Measurements from ENCODE around the gene SKI. TPM values are rescaled to one million over a fixed set of nuclear protein-coding genes. Genes with fewer than 3 reads are reported as not detected.

The SKI gene
- total and polyA plus RNA-seq, 9 of the 15 experiments (the other 6 are each of a cell fraction or from before 2014, with no cell fraction given) = 0.10 to 60.5 (median 4.6) TPM

DNA sequence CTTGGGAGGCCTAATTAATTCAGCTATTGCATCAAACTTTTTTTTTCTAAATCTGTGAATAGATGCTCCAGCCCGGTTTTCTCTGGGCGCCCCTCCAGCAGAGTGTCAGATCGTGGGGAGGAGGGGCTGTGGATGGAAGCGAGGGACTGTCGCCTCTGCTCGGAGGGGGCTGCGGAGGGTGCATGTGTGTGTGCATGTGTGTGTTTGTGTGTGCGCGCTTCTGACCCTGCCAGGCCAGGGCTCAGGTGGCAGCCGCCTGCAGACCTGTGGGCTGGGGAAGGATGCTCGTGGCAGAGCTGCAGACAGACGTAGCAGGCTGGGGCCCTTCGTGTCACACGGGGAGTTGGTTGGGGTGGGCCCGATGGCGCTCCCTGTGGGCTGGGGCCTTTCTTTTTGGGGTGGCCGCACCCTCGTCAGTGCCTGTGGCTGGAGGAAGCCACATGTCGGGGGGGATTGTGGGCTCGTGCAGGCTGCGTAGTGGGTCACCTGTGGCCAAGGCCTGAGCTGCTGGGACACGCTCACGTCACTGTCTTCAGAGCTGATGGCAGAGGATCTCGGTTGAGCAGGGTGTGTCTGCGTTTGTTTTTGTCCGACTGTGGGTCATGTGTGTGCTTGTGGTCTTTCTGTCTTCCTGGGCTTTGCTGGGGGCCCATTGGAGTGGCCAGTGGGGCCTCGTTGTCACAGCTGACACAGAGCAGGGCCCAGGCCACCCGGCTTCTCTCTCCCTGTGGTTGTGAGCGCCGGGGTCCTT lies 2.8 kb downstream of the SKI start (continued):
- TF ChIP-seq MAZ (CRISPR knock-in tag; conservative IDR thresholded peaks at IDR 0.05 in 1 of 2, IDR thresholded peaks at IDR 0.05 in 1 of 2) (0 out of 4 replicates have a peak, but pooled peaks have one; percentile 16 to 29), ZNF354B (CRISPR knock-in tag; IDR thresholded peaks at IDR 0.05) (no peak), CREBBP (IDR thresholded peaks at IDR 0.05; ENCODE audit: low read depth, low read length) (no peak), NR1H2 (CRISPR knock-in tag; IDR thresholded peaks at IDR 0.05) (no peak), MAFG (tag; conservative IDR thresholded peaks at IDR 0.05) (no peak), CREB1 (IDR thresholded peaks at IDR 0.05) (peak; percentile 37; the same call in 1 of the 2 replicates), CREB1 (CRISPR knock-in tag; IDR thresholded peaks at IDR 0.05) (0 out of 2 replicates have a peak, but pooled peaks have one; percentile 37), CXXC5 (CRISPR knock-in tag; IDR thresholded peaks at IDR 0.05) (peak; percentile 23), TCF3 (CRISPR knock-in tag; IDR thresholded peaks at IDR 0.05) (peak; percentile 5; the same call in 1 of the 2 replicates)
- TF ChIP-seq, protein P1, sequence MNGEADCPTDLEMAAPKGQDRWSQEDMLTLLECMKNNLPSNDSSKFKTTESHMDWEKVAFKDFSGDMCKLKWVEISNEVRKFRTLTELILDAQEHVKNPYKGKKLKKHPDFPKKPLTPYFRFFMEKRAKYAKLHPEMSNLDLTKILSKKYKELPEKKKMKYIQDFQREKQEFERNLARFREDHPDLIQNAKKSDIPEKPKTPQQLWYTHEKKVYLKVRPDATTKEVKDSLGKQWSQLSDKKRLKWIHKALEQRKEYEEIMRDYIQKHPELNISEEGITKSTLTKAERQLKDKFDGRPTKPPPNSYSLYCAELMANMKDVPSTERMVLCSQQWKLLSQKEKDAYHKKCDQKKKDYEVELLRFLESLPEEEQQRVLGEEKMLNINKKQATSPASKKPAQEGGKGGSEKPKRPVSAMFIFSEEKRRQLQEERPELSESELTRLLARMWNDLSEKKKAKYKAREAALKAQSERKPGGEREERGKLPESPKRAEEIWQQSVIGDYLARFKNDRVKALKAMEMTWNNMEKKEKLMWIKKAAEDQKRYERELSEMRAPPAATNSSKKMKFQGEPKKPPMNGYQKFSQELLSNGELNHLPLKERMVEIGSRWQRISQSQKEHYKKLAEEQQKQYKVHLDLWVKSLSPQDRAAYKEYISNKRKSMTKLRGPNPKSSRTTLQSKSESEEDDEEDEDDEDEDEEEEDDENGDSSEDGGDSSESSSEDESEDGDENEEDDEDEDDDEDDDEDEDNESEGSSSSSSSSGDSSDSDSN (IDR thresholded peaks at IDR 0.05; ENCODE audit: borderline replicate concordance in 1 of 2, low read depth in 2 of 2, low read length in 2 of 2) = peak in 1 of 2 experiments; percentile 75; a peak in 3 of 4 replicates
- TF ChIP-seq, protein P2, sequence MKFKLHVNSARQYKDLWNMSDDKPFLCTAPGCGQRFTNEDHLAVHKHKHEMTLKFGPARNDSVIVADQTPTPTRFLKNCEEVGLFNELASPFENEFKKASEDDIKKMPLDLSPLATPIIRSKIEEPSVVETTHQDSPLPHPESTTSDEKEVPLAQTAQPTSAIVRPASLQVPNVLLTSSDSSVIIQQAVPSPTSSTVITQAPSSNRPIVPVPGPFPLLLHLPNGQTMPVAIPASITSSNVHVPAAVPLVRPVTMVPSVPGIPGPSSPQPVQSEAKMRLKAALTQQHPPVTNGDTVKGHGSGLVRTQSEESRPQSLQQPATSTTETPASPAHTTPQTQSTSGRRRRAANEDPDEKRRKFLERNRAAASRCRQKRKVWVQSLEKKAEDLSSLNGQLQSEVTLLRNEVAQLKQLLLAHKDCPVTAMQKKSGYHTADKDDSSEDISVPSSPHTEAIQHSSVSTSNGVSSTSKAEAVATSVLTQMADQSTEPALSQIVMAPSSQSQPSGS (CRISPR knock-in tag; IDR thresholded peaks at IDR 0.05) = no peak
- TF ChIP-seq, protein P3, sequence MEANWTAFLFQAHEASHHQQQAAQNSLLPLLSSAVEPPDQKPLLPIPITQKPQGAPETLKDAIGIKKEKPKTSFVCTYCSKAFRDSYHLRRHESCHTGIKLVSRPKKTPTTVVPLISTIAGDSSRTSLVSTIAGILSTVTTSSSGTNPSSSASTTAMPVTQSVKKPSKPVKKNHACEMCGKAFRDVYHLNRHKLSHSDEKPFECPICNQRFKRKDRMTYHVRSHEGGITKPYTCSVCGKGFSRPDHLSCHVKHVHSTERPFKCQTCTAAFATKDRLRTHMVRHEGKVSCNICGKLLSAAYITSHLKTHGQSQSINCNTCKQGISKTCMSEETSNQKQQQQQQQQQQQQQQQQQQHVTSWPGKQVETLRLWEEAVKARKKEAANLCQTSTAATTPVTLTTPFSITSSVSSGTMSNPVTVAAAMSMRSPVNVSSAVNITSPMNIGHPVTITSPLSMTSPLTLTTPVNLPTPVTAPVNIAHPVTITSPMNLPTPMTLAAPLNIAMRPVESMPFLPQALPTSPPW (CRISPR knock-in tag; IDR thresholded peaks at IDR 0.05) = peak; percentile 47
- TF ChIP-seq, protein P4, sequence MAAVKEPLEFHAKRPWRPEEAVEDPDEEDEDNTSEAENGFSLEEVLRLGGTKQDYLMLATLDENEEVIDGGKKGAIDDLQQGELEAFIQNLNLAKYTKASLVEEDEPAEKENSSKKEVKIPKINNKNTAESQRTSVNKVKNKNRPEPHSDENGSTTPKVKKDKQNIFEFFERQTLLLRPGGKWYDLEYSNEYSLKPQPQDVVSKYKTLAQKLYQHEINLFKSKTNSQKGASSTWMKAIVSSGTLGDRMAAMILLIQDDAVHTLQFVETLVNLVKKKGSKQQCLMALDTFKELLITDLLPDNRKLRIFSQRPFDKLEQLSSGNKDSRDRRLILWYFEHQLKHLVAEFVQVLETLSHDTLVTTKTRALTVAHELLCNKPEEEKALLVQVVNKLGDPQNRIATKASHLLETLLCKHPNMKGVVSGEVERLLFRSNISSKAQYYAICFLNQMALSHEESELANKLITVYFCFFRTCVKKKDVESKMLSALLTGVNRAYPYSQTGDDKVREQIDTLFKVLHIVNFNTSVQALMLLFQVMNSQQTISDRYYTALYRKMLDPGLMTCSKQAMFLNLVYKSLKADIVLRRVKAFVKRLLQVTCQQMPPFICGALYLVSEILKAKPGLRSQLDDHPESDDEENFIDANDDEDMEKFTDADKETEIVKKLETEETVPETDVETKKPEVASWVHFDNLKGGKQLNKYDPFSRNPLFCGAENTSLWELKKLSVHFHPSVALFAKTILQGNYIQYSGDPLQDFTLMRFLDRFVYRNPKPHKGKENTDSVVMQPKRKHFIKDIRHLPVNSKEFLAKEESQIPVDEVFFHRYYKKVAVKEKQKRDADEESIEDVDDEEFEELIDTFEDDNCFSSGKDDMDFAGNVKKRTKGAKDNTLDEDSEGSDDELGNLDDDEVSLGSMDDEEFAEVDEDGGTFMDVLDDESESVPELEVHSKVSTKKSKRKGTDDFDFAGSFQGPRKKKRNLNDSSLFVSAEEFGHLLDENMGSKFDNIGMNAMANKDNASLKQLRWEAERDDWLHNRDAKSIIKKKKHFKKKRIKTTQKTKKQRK (IDR thresholded peaks at IDR 0.05; ENCODE audit: borderline replicate concordance, low read depth, low read length) = no peak
- TF ChIP-seq, protein P5, sequence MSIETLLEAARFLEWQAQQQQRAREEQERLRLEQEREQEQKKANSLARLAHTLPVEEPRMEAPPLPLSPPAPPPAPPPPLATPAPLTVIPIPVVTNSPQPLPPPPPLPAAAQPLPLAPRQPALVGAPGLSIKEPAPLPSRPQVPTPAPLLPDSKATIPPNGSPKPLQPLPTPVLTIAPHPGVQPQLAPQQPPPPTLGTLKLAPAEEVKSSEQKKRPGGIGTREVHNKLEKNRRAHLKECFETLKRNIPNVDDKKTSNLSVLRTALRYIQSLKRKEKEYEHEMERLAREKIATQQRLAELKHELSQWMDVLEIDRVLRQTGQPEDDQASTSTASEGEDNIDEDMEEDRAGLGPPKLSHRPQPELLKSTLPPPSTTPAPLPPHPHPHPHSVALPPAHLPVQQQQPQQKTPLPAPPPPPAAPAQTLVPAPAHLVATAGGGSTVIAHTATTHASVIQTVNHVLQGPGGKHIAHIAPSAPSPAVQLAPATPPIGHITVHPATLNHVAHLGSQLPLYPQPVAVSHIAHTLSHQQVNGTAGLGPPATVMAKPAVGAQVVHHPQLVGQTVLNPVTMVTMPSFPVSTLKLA (conservative IDR thresholded peaks at IDR 0.05) = peak; percentile 53 to 74

Data from K562 (cell line).